Measurements from ENCODE around the gene VAV2. TPM values are rescaled to one million over a fixed set of nuclear protein-coding genes. Genes with fewer than 3 reads are reported as not detected.

VAV2 gene
- total RNA-seq, 2 experiments from 2014 or later = 4.7 to 6.4 TPM

GRCh38 chr9:133727277-133727875 lies 264.7 kb downstream of the VAV2 start:
- no peaks in the 10 kb centered on the region for H3K36me3 Mint-ChIP-seq
- DNase-seq = peak; percentile 39
- peaks cover 8% of the 10 kb centered on the region for H3K27me3 Mint-ChIP-seq
- H3K9me3 Mint-ChIP-seq = no peaks in the 10 kb centered on the region
- no peak overlapping the region for H3K4me3 Mint-ChIP-seq
- POLR2A ChIA-PET = interaction anchor here (0.5 to 0.7 kb wide), 2 partner anchors 197 to 266 kb away, joined by 3 read pairs; no protein-coding TSS in a partner anchor
- H3K4me1 Mint-ChIP-seq = peaks cover 8% of the 10 kb centered on the region
- peak; percentile 32 for ATAC-seq (ENCODE audit: low read depth)
- H3K27ac Mint-ChIP-seq = no peak overlapping the region

DNA sequence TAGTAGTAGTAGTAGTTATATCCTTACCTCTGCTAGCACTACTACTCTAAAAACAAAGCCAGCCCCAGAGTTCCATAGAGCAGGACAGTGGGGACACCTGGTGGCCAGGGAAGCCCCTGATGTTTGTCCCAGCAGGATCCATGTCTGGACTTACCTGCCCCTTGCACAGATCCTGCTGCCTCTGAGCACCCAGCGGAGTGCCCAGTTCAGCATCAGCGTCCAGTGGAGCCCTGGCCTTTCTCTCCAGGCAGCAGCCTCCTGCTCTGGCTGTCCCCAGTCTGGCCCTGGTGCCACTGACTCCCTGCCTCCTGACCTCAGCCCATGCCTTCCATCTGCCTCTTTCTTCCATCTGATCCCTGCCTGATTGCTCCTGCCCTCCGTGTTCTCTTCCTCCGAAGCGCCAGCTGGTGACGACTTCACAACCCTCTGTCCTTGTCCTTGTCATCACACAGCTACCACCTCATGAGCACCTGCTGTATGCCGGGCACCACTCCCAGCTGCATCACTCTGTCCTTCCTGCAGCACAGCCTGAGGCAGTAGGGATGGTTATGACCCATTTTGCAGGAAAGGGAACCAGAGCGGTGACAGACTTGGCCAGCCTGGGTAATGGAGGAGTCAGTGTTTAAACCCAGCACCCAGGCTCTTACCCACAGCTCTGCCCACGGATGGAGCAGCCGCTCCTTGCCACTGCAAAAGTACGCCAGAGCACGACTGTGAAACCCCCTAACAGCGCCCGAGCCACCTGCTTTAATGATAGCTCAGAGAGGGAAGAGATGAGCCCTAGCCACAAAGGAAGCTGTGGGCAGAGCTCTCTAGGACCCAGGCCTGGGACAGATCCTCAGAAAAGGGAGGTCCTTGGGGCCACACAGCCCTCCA lies 265.5 kb downstream of the VAV2 start:
- H3K4me1 Mint-ChIP-seq = peaks cover 8% of the 10 kb centered on the region
- peak; percentile 57 for ATAC-seq (ENCODE audit: low read depth)
- H3K4me3 Mint-ChIP-seq = no peak overlapping the region

DNA sequence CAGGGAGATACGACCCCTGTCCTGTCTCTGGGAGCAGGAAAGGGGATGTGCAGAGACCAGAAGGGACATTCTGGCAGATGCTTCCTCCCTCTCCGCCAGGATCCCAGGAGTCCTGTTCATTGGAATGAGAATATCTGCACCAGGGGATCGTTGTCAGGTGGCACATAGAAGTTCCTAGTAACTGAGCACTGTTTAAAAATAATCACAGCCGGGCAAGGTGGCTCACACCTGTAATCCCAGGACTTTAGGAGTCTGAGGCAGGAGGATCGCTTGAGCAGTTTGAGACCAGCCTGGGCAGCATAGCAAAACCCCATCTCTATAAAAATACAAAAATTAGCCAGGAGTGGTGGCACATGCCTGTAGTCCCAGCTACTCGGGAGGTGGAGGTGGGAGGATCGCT lies 266.2 kb downstream of the VAV2 start:
- no peak for ATAC-seq (ENCODE audit: low read depth)
- H3K9me3 Mint-ChIP-seq = no peaks in the 10 kb centered on the region
- peaks cover 8% of the 10 kb centered on the region for H3K4me1 Mint-ChIP-seq
- no peak overlapping the region for H3K27ac Mint-ChIP-seq
- DNase-seq = no peak
- POLR2A ChIA-PET = no interaction called here
- H3K27me3 Mint-ChIP-seq = peaks cover 9% of the 10 kb centered on the region
- H3K4me3 Mint-ChIP-seq = no peak overlapping the region
- H3K36me3 Mint-ChIP-seq = no peaks in the 10 kb centered on the region

More for the DNA sequence above, 265.5 kb downstream of the VAV2 start:
- POLR2A ChIA-PET = interaction anchor here (0.5 to 0.7 kb wide), 2 partner anchors 197 to 267 kb away, joined by 3 read pairs; no protein-coding TSS in a partner anchor
- Mint-ChIP-seq H3K27me3 (peaks cover 9% of the 10 kb centered on the region), H3K27ac (no peak overlapping the region), H3K9me3 (no peaks in the 10 kb centered on the region), H3K36me3 (no peaks in the 10 kb centered on the region)
- DNase-seq = peak; percentile 65

DNA sequence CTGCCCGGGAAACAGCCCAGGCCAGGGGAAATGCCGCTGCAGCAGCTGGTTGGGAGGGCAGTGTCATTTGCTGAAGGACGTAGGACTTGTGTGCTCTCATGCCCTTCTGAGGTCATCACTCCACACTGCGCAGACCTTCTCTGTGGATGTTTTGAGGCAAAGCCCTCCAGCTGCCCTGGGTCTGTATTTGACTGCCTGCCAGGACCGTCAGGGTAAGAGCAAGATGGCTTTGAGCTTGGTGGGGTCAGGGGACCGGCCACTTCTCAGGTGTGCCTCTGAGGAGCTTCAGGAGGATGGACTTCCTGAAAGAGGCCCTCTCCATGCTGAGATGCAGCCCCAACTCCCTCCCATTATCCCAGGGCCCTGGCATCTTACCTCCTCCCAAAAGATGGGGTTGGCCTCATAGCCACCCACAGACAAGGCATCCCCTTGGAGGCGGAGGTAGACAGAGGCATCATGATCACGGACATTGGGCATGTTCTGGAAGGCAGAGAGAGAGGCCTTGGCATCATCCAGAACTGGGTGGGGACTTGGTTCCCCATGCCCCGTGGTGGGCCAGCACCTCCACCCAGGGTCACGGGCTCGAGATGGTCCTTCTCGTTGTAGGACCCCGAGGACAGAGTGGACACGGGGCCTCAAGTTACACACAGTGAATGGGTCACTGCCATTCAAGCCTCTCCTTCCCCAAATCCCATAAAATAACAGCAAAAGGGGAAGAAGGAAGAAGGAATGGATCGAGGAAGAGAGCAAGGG lies 273.4 kb downstream of the VAV2 start:
- H3K27me3 Mint-ChIP-seq = peaks cover 12% of the 10 kb centered on the region
- POLR2A ChIA-PET = no interaction called here
- no peak overlapping the region for H3K4me3 Mint-ChIP-seq
- DNase-seq (no peak), ATAC-seq (ENCODE audit: low read depth) (no peak)
- H3K4me1 Mint-ChIP-seq = peaks cover 3% of the 10 kb centered on the region
- H3K36me3 Mint-ChIP-seq = no peaks in the 10 kb centered on the region
- peaks cover 1% of the 10 kb centered on the region for H3K9me3 Mint-ChIP-seq
- no peak overlapping the region for H3K27ac Mint-ChIP-seq

- no peak overlapping the region for H3K27ac Mint-ChIP-seq
Observed at GRCh38 chr9:133717113-133718031, 274.8 kb downstream of the VAV2 start.

GRCh38 chr9:133716564-133717112 lies 275.5 kb downstream of the VAV2 start:
- H3K27ac Mint-ChIP-seq = no peak overlapping the region

More at GRCh38 chr9:133717113-133718031, 274.8 kb downstream of the VAV2 start:
- peaks cover 3% of the 10 kb centered on the region for H3K4me1 Mint-ChIP-seq
- POLR2A ChIA-PET = interaction anchor here (1.2 kb wide), 1 partner anchor 16 kb away, joined by 3 read pairs; no protein-coding TSS in a partner anchor
- H3K4me3 Mint-ChIP-seq = no peak overlapping the region
- peaks cover 3% of the 10 kb centered on the region for H3K27me3 Mint-ChIP-seq
- no peaks in the 10 kb centered on the region for H3K36me3 Mint-ChIP-seq
- peaks cover 1% of the 10 kb centered on the region for H3K9me3 Mint-ChIP-seq
- DNase-seq = no peak
- ATAC-seq (ENCODE audit: low read depth) = no peak

GRCh38 chr9:133715866-133716563 lies 276.1 kb downstream of the VAV2 start:
- ATAC-seq (ENCODE audit: low read depth) = peak; percentile 47
- H3K27me3 Mint-ChIP-seq = peaks cover 2% of the 10 kb centered on the region

More at GRCh38 chr9:133716564-133717112, 275.5 kb downstream of the VAV2 start:
- DNase-seq (no peak), ATAC-seq (ENCODE audit: low read depth) (no peak)
- POLR2A ChIA-PET = interaction anchor here (1.2 to 2.8 kb wide), 2 partner anchors 15 to 33 kb away, joined by 3 to 10 read pairs; no protein-coding TSS in a partner anchor
- no peaks in the 10 kb centered on the region for H3K36me3 Mint-ChIP-seq
- H3K27me3 Mint-ChIP-seq = peaks cover 2% of the 10 kb centered on the region
- peaks cover 3% of the 10 kb centered on the region for H3K4me1 Mint-ChIP-seq
- H3K4me3 Mint-ChIP-seq = no peak overlapping the region
- H3K9me3 Mint-ChIP-seq = peaks cover 1% of the 10 kb centered on the region

GRCh38 chr9:133715295-133715865 lies 276.7 kb downstream of the VAV2 start:
- POLR2A ChIA-PET = interaction anchor here (2.8 kb wide), 1 partner anchor 32 kb away, joined by 10 read pairs; no protein-coding TSS in a partner anchor
- Mint-ChIP-seq H3K9me3 (peaks cover under 1% of the 10 kb centered on the region), H3K27ac (no peak overlapping the region), H3K27me3 (no peaks in the 10 kb centered on the region), H3K4me1 (peaks cover 4% of the 10 kb centered on the region), H3K36me3 (no peaks in the 10 kb centered on the region), H3K4me3 (no peak overlapping the region)
- ATAC-seq (ENCODE audit: low read depth) (peak; percentile 32), DNase-seq (no peak)

More at GRCh38 chr9:133715866-133716563, 276.1 kb downstream of the VAV2 start:
- peak; percentile 50 for DNase-seq
- POLR2A ChIA-PET = interaction anchor here (1.2 to 2.8 kb wide), 2 partner anchors 15 to 32 kb away, joined by 3 to 10 read pairs; no protein-coding TSS in a partner anchor
- Mint-ChIP-seq H3K27ac (no peak overlapping the region), H3K9me3 (peaks cover 1% of the 10 kb centered on the region), H3K4me3 (no peak overlapping the region), H3K36me3 (no peaks in the 10 kb centered on the region), H3K4me1 (peaks cover 3% of the 10 kb centered on the region)

- Mint-ChIP-seq H3K36me3 (no peaks in the 10 kb centered on the region), H3K4me1 (peaks cover 6% of the 10 kb centered on the region), H3K27me3 (no peaks in the 10 kb centered on the region), H3K9me3 (no peaks in the 10 kb centered on the region), H3K4me3 (no peak overlapping the region), H3K27ac (no peak overlapping the region)
- ATAC-seq (ENCODE audit: low read depth) (no peak), DNase-seq (no peak)
- POLR2A ChIA-PET = interaction anchor here (2.8 kb wide), 1 partner anchor 31 kb away, joined by 10 read pairs; no protein-coding TSS in a partner anchor
Observed at GRCh38 chr9:133714606-133715294, 277.4 kb downstream of the VAV2 start.

DNA sequence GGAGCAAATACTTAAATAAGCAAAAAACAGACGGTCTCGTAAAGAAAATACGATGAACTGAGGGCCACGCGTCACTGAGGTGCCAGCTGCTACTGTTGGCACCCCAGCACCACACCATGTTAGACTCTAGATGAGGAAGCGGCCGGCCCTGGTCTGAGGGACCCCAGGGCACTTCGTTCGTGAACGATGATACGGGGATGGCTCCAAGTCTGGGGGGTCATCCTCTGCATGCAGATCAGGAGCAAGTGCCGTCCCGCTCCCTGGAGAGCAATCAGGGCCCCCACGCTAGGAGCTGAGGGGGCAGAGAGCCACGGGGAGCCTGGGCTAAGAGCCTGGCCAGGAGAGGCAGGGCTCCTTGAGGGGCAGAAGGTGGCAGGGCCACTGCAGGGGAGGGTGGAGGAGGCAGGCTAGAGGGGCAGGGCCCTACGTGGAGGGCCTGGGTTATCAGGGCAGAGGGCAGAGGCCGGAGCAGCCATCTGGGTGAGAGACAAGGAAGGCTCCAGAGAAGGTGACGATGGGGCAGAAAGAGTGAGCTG lies 278.1 kb downstream of the VAV2 start:
- peaks cover 12% of the 10 kb centered on the region for H3K4me1 Mint-ChIP-seq
- ATAC-seq (ENCODE audit: low read depth) = no peak
- POLR2A ChIA-PET = interaction anchor here (0.9 to 2.8 kb wide), 2 partner anchors 12 to 30 kb away, joined by 3 to 10 read pairs; no protein-coding TSS in a partner anchor

More for the DNA sequence above, 278.1 kb downstream of the VAV2 start:
- Mint-ChIP-seq H3K27me3 (no peaks in the 10 kb centered on the region), H3K9me3 (no peaks in the 10 kb centered on the region), H3K36me3 (no peaks in the 10 kb centered on the region), H3K27ac (no peak overlapping the region), H3K4me3 (no peak overlapping the region)
- no peak for DNase-seq

Data from activated naive CD8-positive, alpha-beta T cell treated with anti-CD3 and anti-CD28 coated beads, Interleukin-2, amount 10 ng/mL, durations not matched to agents 7 days and 5 days (primary cell).